GM23248 (cell line): ENCODE measurements around the gene DSC3. TPM values are rescaled to one million over a fixed set of nuclear protein-coding genes. Genes with fewer than 3 reads are reported as not detected.

Experiments used
- DNase-seq: peaks from one replicate; pipeline ENCODE4 v3.0.0-alpha.2; 2015
- H2AFZ ChIP-seq: fragments of 200-600 bp; sonication (generic); 2 replicates; pipeline ENCODE4 v1.6.1; 2016; ENCODE audit warnings: antibody characterized with exemption
- H3F3A ChIP-seq: fragments of 200-600 bp; sonication (generic); 2 replicates; pipeline ENCODE4 v1.6.1; 2016; ENCODE audit warnings: mild to moderate bottlenecking, antibody characterized with exemption, mixed run types; ENCODE audit not compliant: insufficient read depth
- H3K27ac ChIP-seq: fragments of 200-600 bp; sonication (generic); 2 replicates; pipeline ENCODE4 v1.5.1; 2016; ENCODE audit warnings: mild to moderate bottlenecking
- H3K27me3 ChIP-seq: fragments of 200-600 bp; sonication (generic); replicated peaks from 2 replicates; pipeline ENCODE4 v1.6.1; 2016; ENCODE audit warnings: mild to moderate bottlenecking; ENCODE audit not compliant: insufficient read depth
- H3K36me3 ChIP-seq: fragments of 200-600 bp; sonication (generic); 2 replicates; pipeline ENCODE4 v1.6.1; 2016; ENCODE audit warnings: low read depth, mild to moderate bottlenecking
- H3K4me1 ChIP-seq: fragments of 200-600 bp; sonication (generic); 2 replicates; pipeline ENCODE4 v1.6.1; 2016; ENCODE audit warnings: mild to moderate bottlenecking; ENCODE audit not compliant: insufficient read depth
- H3K4me2 ChIP-seq: fragments of 200-600 bp; sonication (generic); one replicate; pipeline ENCODE4 v1.6.1; 2016; ENCODE audit warnings: mild to moderate bottlenecking; ENCODE audit not compliant: unreplicated experiment
- H3K4me3 ChIP-seq: fragments of 200-600 bp; sonication (generic); 2 replicates; pipeline ENCODE4 v1.5.1; 2016; ENCODE audit warnings: mild to moderate bottlenecking
- H3K79me2 ChIP-seq: fragments of 200-600 bp; sonication (generic); 2 replicates; pipeline ENCODE4 v1.6.1; 2016; ENCODE audit warnings: mild to moderate bottlenecking; ENCODE audit not compliant: insufficient read depth
- H3K9ac ChIP-seq: fragments of 200-600 bp; sonication (generic); 2 replicates; pipeline ENCODE4 v1.6.1; 2016; ENCODE audit warnings: mild to moderate bottlenecking
- H3K9me2 ChIP-seq: fragments of 200-600 bp; sonication (generic); 2 replicates; pipeline ENCODE4 v1.6.1; 2016; ENCODE audit warnings: mixed run types, mild to moderate bottlenecking, moderate library complexity; ENCODE audit not compliant: insufficient read depth
- H3K9me3 ChIP-seq: fragments of 200-600 bp; sonication (generic); one replicate; pipeline ENCODE4 v1.6.1; 2017; ENCODE audit warnings: low read depth
- H4K20me1 ChIP-seq: fragments of 200-600 bp; sonication (generic); 2 replicates; pipeline ENCODE4 v1.6.0; 2016; ENCODE audit not compliant: insufficient read depth
- EZH2 ChIP-seq: fragments of 200-600 bp; sonication (generic); IDR thresholded peaks from 2 replicates; pipeline ENCODE4 v1.6.1; 2018; ENCODE audit warnings: antibody characterized with exemption, mild to moderate bottlenecking; ENCODE audit not compliant: insufficient read depth, poor library complexity, severe bottlenecking
- EZH2phosphoT487 ChIP-seq: fragments of 200-600 bp; sonication (generic); IDR thresholded peaks from 2 replicates; pipeline ENCODE4 v1.6.1; 2018; ENCODE audit warnings: antibody characterized with exemption, moderate library complexity, mild to moderate bottlenecking, low read depth; ENCODE audit not compliant: insufficient read depth
- WGBS, 2 experiments: methylation state at CpG; one replicate each; pipeline ENCODE4 v1.1.6; 2015 to 2017; ENCODE audit warnings: low lambda C conversion rate in 2 of 2, low coverage in 1 of 2; ENCODE audit errors: missing lambda C conversion rate in 2 of 2; 5-methylcytosine and 5-hydroxymethylcytosine counted together
- in situ Hi-C: fragments of 300-500 bp; cut with MboI; formaldehyde crosslinking; loops from 2 replicates; pipeline ENCODE4 v1.15.0; 2020
- polyA plus RNA-seq: library from polyadenylated mRNA; unstranded; fragments of >200 nt; fragmentation: Nextera tagmentation; extraction: Ambion mirVana; gene quantifications from 2 replicates; pipeline ENCODE4 v1.2.1, GENCODE V29; 2016
- total RNA-seq: library from RNA; depleted of rRNA; stranded (reverse); fragments of >200 nt; shearing (Covaris generic); gene quantifications from 2 replicates; pipeline ENCODE4 v1.2.3, GENCODE V29; 2014

The DSC3 gene
- total and polyA plus RNA-seq, 2 experiments from 2014 or later, result not detected

- no peaks in the 10 kb centered on the region for H3K36me3 ChIP-seq
- H3K9me2 ChIP-seq, result no peaks in the 10 kb centered on the region
- H3K9ac ChIP-seq, result no peak overlapping the region
- DNase-seq, result no peak
- 0 to 1% methylated on average over 2 of the region's 2 CpGs for WGBS, 2 experiments
- H3K4me2 ChIP-seq, result no peak overlapping the region
- H3K4me3 ChIP-seq, result no peak overlapping the region
- TF ChIP-seq EZH2, result no peak
- H3K27me3 ChIP-seq, result no peaks in the 10 kb centered on the region
- no peaks in the 10 kb centered on the region for H3K79me2 ChIP-seq
- H2AFZ ChIP-seq, result no peak overlapping the region
- no peaks in the 10 kb centered on the region for H3K9me3 ChIP-seq
- in situ Hi-C loops, result no loop called here
- no peak overlapping the region for H3K27ac ChIP-seq
- H4K20me1 ChIP-seq, result no peaks in the 10 kb centered on the region
- no peaks in the 10 kb centered on the region for H3F3A ChIP-seq
- H3K4me1 ChIP-seq, result no peaks in the 10 kb centered on the region
Measured at GRCh38 chr18:31056296-31056695, 13.8 kb upstream of the DSC3 start.

GRCh38 chr18:31050635-31051034 lies 8.1 kb upstream of the DSC3 start:
- in situ Hi-C loops, result no loop called here
- no peaks in the 10 kb centered on the region for H3K9me2 ChIP-seq
- no peak for DNase-seq
- no peaks in the 10 kb centered on the region for H3K36me3 ChIP-seq
- H3K79me2 ChIP-seq, result no peaks in the 10 kb centered on the region
- H3K4me3 ChIP-seq, result no peak overlapping the region
- H3K4me1 ChIP-seq, result no peaks in the 10 kb centered on the region
- no peak overlapping the region for H2AFZ ChIP-seq
- no peak overlapping the region for H3K4me2 ChIP-seq
- no peaks in the 10 kb centered on the region for H4K20me1 ChIP-seq
- no peaks in the 10 kb centered on the region for H3K27me3 ChIP-seq
- 7 to 8% methylated on average over 3 of the region's 3 CpGs for WGBS, 2 experiments
- H3F3A ChIP-seq, result no peaks in the 10 kb centered on the region
- no peaks in the 10 kb centered on the region for H3K9me3 ChIP-seq
- no peak for TF ChIP-seq EZH2phosphoT487
- TF ChIP-seq EZH2, result no peak
- no peak overlapping the region for H3K9ac ChIP-seq
- no peak overlapping the region for H3K27ac ChIP-seq

GRCh38 chr18:31049189-31049588 lies 6.6 kb upstream of the DSC3 start:
- Histone ChIP-seq H3K79me2 (no peaks in the 10 kb centered on the region), H3K4me3 (no peak overlapping the region), H3K4me2 (no peak overlapping the region), H3F3A (no peaks in the 10 kb centered on the region), H3K27ac (no peak overlapping the region), H4K20me1 (no peaks in the 10 kb centered on the region), H3K9me3 (no peaks in the 10 kb centered on the region), H3K4me1 (no peaks in the 10 kb centered on the region), H3K9ac (no peak overlapping the region), H3K27me3 (no peaks in the 10 kb centered on the region), H3K36me3 (no peaks in the 10 kb centered on the region), H2AFZ (no peak overlapping the region), H3K9me2 (no peaks in the 10 kb centered on the region)
- in situ Hi-C loops, result no loop called here
- no peak for DNase-seq
- WGBS, 2 experiments, result 17 to 25% methylated on average over 4 of the region's 4 CpGs
- TF ChIP-seq EZH2phosphoT487 (no peak), EZH2 (no peak)

GRCh38 chr18:31048216-31048615 lies 5.7 kb upstream of the DSC3 start:
- H3K4me3 ChIP-seq, result no peak overlapping the region
- H3K79me2 ChIP-seq, result no peaks in the 10 kb centered on the region
- H3K9me3 ChIP-seq, result no peaks in the 10 kb centered on the region
- H3F3A ChIP-seq, result no peaks in the 10 kb centered on the region
- DNase-seq, result no peak
- in situ Hi-C loops, result no loop called here
- no peaks in the 10 kb centered on the region for H4K20me1 ChIP-seq
- TF ChIP-seq EZH2phosphoT487, result no peak
- TF ChIP-seq EZH2, result no peak
- no peaks in the 10 kb centered on the region for H3K9me2 ChIP-seq
- H3K4me1 ChIP-seq, result no peaks in the 10 kb centered on the region
- H2AFZ ChIP-seq, result no peak overlapping the region
- H3K4me2 ChIP-seq, result no peak overlapping the region
- no peaks in the 10 kb centered on the region for H3K36me3 ChIP-seq
- WGBS, 2 experiments, result 19 to 29% methylated on average over 2 of the region's 2 CpGs
- H3K9ac ChIP-seq, result no peak overlapping the region
- H3K27ac ChIP-seq, result no peak overlapping the region
- peaks cover 3% of the 10 kb centered on the region; the same call in 1 of the 2 replicates for H3K27me3 ChIP-seq

GRCh38 chr18:31046916-31047315 lies 4.4 kb upstream of the DSC3 start:
- H3K4me2 ChIP-seq, result no peak overlapping the region
- TF ChIP-seq EZH2phosphoT487 (no peak), EZH2 (no peak)
- H3K79me2 ChIP-seq, result no peaks in the 10 kb centered on the region
- peaks cover 14% of the 10 kb centered on the region for H3K27me3 ChIP-seq
- in situ Hi-C loops, result no loop called here
- H4K20me1 ChIP-seq, result no peaks in the 10 kb centered on the region
- H3K9me3 ChIP-seq, result no peaks in the 10 kb centered on the region
- H2AFZ ChIP-seq, result no peak overlapping the region
- H3K9ac ChIP-seq, result no peak overlapping the region
- H3K27ac ChIP-seq, result no peak overlapping the region
- H3K36me3 ChIP-seq, result no peaks in the 10 kb centered on the region
- H3K9me2 ChIP-seq, result no peaks in the 10 kb centered on the region
- no peak for DNase-seq
- H3K4me1 ChIP-seq, result no peaks in the 10 kb centered on the region
- H3K4me3 ChIP-seq, result no peak overlapping the region
- no peaks in the 10 kb centered on the region for H3F3A ChIP-seq
